GM13977 (cell line): Measurements from ENCODE around the gene CHD2.
"Not testable (repeated sequence)": the region's sequence is repeated elsewhere in the genome, so short reads cannot be mapped to it uniquely, and the experiment has no call there.

ENCODE experiments used
- DNase-seq: peaks from one replicate; pipeline ENCODE4 v3.0.0; 2012; ENCODE audit warnings: low spot score
- CTCF ChIP-seq: IDR thresholded peaks from 2 replicates; pipeline ENCODE4 v1.5.1; 2012; ENCODE audit warnings: mild to moderate bottlenecking, control low read depth; ENCODE audit not compliant: insufficient read depth; ENCODE audit errors: extremely low read depth, missing control alignments
- in situ Hi-C: fragments of 300-500 bp; cut with MboI; formaldehyde crosslinking; loops from one replicate; pipeline ENCODE4 v1.12.0; 2022; ENCODE audit warnings: low sequenced_read_pairs, low pct_unique_long_range_greater_than_20kb, mixed read lengths, inconsistent platforms; ENCODE audit not compliant: unreplicated experiment

The CHD2 gene

GRCh38 chr15:93056836-93057235 lies 156.7 kb downstream of the CHD2 start:
- no peak for TF ChIP-seq CTCF
- in situ Hi-C loops, result no loop called here

GRCh38 chr15:93057618-93058017 lies 157.5 kb downstream of the CHD2 start:
- no peak for TF ChIP-seq CTCF
- in situ Hi-C loops, result no loop called here
- DNase-seq, result no peak

More at GRCh38 chr15:93056836-93057235, 156.7 kb downstream of the CHD2 start:
- DNase-seq, result no peak

GRCh38 chr15:93058128-93058527 lies 158.0 kb downstream of the CHD2 start:
- in situ Hi-C loops, result no loop called here
- no peak for DNase-seq
- TF ChIP-seq CTCF, result no peak

GRCh38 chr15:93058904-93059427 lies 158.8 kb downstream of the CHD2 start:
- no peak for DNase-seq
- in situ Hi-C loops, result no loop called here
- TF ChIP-seq CTCF, result no peak

- no peak for DNase-seq
- no peak for TF ChIP-seq CTCF
- in situ Hi-C loops, result no loop called here
Measured at GRCh38 chr15:93059442-93059841, 159.3 kb downstream of the CHD2 start.

DNA sequence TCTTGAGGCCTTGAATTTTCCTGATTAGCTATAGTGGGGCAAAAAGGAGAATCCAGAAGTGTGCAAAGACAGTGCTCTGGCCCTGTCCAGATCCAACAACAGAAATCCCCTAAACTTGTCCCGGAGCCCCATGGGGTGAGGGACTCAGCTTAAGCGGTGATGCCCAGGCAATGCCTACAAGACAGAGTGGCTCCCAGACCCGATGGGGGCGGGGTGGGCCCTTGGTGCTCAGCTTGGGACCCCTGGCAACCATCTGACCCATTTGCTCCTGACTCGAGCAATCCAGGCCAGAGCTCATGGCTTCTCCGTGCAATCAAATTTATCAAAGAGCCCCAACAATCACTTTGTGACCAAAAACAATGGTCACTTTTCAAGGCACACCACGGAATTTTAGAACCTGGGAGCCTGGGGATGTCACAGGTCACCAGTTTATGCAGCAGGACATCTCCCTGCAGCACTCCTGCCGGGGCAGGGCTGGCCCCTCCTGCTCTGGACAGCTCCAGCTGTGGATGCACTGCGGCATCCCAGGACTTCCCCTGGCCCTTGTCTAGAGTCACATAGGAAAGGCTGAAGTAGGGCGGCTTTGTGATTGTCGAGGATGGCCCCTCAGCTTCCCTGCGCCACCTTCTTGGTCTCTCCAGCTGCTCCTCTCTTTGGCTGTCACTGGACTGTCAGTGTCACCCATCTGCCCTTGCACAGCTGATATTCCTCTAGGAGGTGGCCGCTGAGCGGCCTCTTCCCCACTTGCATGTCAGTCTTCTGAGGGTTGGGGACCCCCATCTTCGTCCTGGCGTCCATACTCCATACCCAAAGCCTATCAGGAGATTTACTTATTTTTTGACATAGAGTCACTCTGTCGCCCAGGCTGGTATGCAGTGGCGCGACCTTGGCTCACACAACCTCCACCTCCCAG lies 160.5 kb downstream of the CHD2 start:
- in situ Hi-C loops, result no loop called here
- no peak for DNase-seq
- TF ChIP-seq CTCF, result no peak

GRCh38 chr15:93062628-93063261 lies 162.6 kb downstream of the CHD2 start:
- DNase-seq, in situ Hi-C loops: not testable (repeated sequence)
